Measurements from ENCODE around the gene UBE3D. TPM values are rescaled to one million over a fixed set of nuclear protein-coding genes. Genes with fewer than 3 reads are reported as not detected.

UBE3D gene
- total RNA-seq, 1 experiment from 2014 or later, result 11.0 TPM

GRCh38 chr6:83047065-83047754 lies 18.4 kb downstream of the UBE3D start:
- CTCF ChIA-PET, result no interaction called here
- no peaks in the 10 kb centered on the region for H3K9me3 ChIP-seq (ENCODE audit: control insufficient read depth, insufficient read depth, low read depth, low read length)
- no peak overlapping the region for H3K27ac ChIP-seq (ENCODE audit: low read length)
- BruUV-seq (replicated peaks), result no TSS peak
- H3K4me3 ChIP-seq (ENCODE audit: low read depth in 2 of 2, low read length in 2 of 2), result no peak overlapping the region
- H3K4me1 ChIP-seq (ENCODE audit: control insufficient read depth, insufficient read depth, low read length), result peaks cover 4% of the 10 kb centered on the region
- no peak for DNase-seq (ENCODE audit: low read depth, low spot score)
- in situ Hi-C loops (cut with HindIII; ENCODE audit: low pct_unique_long_range_greater_than_20kb, low sequenced_read_pairs), result no loop called here
- no peaks in the 10 kb centered on the region for H3K27me3 ChIP-seq (ENCODE audit: control insufficient read depth, insufficient read depth, low read length)
- no peak for TF ChIP-seq POLR2AphosphoS5 (IDR thresholded peaks at IDR 0.05; ENCODE audit: low read depth, low read length)
- TF ChIP-seq SIN3A (IDR thresholded peaks at IDR 0.05; ENCODE audit: borderline replicate concordance, insufficient read depth, low read depth, low read length), result no peak
- TF ChIP-seq REST (IDR thresholded peaks at IDR 0.05; ENCODE audit: insufficient read depth in 1 of 2, low read depth in 2 of 2, low read length in 1 of 2), result no peak
- no peak for TF ChIP-seq TCF7L2 (IDR thresholded peaks at IDR 0.05; ENCODE audit: low read depth, low read length)
- no peak for TF ChIP-seq CTCF (IDR thresholded peaks at IDR 0.05)
- POLR2A ChIA-PET, result no interaction called here
- ATAC-seq, result no peak
- intact Hi-C loops (cut with micrococcal nuclease; ENCODE audit: unreplicated experiment), result no loop called here
- no peaks in the 10 kb centered on the region; the same call in 1 of the 2 replicates for H3K36me3 ChIP-seq (ENCODE audit: control insufficient read depth, insufficient read depth, low read length)

GRCh38 chr6:83044091-83044768 lies 21.4 kb downstream of the UBE3D start:
- CTCF ChIA-PET, result no interaction called here
- Histone ChIP-seq H3K36me3 (ENCODE audit: control insufficient read depth, insufficient read depth, low read length) (no peaks in the 10 kb centered on the region; the same call in 1 of the 2 replicates), H3K27ac (ENCODE audit: low read length) (no peak overlapping the region), H3K27me3 (ENCODE audit: control insufficient read depth, insufficient read depth, low read length) (no peaks in the 10 kb centered on the region), H3K4me1 (ENCODE audit: control insufficient read depth, insufficient read depth, low read length) (no peaks in the 10 kb centered on the region), H3K4me3 (ENCODE audit: low read depth in 2 of 2, low read length in 2 of 2) (no peak overlapping the region), H3K9me3 (ENCODE audit: control insufficient read depth, insufficient read depth, low read depth, low read length) (no peaks in the 10 kb centered on the region)
- no peak for ATAC-seq
- in situ Hi-C loops (cut with HindIII; ENCODE audit: low pct_unique_long_range_greater_than_20kb, low sequenced_read_pairs) (no loop called here), intact Hi-C loops (cut with micrococcal nuclease; ENCODE audit: unreplicated experiment) (no loop called here)
- no TSS peak for BruUV-seq (replicated peaks)
- POLR2A ChIA-PET, result no interaction called here
- TF ChIP-seq POLR2AphosphoS5 (IDR thresholded peaks at IDR 0.05; ENCODE audit: low read depth, low read length), result no peak
- no peak for TF ChIP-seq SIN3A (IDR thresholded peaks at IDR 0.05; ENCODE audit: borderline replicate concordance, insufficient read depth, low read depth, low read length)
- TF ChIP-seq REST (IDR thresholded peaks at IDR 0.05; ENCODE audit: insufficient read depth in 1 of 2, low read depth in 2 of 2, low read length in 1 of 2), result no peak
- TF ChIP-seq CTCF (IDR thresholded peaks at IDR 0.05), result no peak
- no peak for TF ChIP-seq TCF7L2 (IDR thresholded peaks at IDR 0.05; ENCODE audit: low read depth, low read length)
- no peak for DNase-seq (ENCODE audit: low read depth, low spot score)
